GM18861 (cell line): ENCODE data around the gene RIPOR2.
"Not testable (repeated sequence)": the region's sequence is repeated elsewhere in the genome, so short reads cannot be mapped to it uniquely, and the experiment has no call there.

ENCODE experiments used
- ATAC-seq: cut with Tn5 transposase; IDR thresholded peaks from one replicate; pipeline ENCODE4 v1.9.1; 2021; ENCODE audit not compliant: unreplicated experiment

Gene RIPOR2

DNA sequence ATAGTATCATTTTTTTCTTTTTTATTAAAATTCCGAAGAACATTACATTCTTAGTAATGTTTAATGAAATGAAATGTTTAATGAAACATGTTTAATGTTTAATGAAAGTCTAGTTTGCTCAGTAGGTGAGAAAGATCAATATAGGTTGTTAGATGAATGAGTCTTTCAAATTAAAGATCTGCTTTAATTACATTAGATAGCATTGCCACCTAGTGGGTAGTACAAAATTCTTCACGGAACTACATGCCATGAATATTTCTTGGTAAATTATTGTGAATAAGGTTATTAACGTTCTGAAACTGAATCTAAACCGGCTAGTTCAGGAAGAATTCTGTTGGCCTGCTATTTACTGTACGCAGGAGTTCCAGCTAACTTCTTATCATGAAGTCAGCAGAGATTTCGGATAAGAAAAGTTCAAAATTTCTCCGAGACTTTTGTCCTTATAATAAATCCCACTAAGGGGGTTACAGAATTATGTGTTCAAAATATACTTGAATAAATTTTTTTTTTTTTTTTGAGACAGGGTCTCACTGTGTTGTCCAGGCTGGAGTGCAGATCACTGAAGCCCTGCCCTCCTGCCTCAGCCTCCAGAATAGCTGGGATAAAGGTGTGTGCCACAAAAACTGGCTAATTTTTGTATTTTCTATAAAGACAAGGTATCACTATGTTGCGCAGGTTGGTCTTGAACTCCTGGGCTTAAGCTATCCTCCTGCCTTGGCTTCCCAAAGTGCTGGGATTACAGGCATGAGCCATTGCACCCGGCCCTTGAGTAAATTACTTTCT is 168.9 kb downstream of the RIPOR2 start:
- no peak for ATAC-seq

- ATAC-seq = not testable (repeated sequence)
These were observed 169.8 kb downstream of the RIPOR2 start for GRCh38 chr6:24765968-24766367.

DNA sequence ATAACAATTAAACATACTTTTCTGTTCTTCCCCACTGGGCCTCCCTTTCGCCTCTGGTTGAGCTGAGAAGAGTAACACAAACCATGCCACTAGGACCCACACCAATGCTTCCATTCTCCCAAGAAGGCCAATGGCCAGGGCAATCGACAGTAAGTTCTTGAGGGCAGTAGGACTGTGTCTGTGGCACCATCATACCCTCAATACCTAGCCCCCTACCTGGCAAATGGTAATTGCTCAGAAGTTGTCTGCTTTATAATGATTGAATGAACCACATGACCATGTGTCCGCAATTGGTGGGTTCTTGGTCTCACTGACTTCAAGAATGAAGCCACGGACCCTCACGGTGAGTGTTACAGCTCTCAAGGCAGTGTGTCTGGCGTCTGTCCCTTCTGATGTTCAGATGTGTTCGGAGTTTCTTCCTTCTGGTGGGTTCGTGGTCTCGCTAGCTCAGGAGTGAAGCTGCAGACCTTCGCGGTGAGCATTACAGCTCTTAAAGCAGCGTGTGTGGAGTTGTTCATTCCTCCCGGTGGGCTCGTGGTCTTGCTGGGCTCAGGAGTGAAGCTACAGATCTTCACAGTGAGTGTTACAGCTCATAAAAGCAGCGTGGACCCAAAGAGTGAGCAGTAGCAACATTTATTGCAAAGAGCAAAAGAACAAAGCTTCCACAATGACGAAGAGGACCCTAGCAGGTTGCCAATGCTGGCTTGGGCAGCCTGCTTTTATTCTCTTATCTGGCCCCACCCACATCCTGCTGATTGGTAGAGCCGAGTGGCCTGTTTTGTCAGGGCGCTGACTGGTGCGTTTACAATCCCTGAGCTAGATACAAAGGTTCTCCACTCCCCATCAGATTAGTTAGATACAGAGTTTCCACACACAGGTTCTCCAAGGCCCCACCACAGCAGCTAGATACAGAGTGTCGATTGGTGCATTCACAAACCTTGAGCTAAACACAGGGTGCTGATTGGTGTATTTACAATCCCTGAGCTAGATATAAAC is 170.6 kb downstream of the RIPOR2 start:
- not testable (repeated sequence) for ATAC-seq

GRCh38 chr6:24763578-24763977 is 172.2 kb downstream of the RIPOR2 start:
- ATAC-seq = no peak

GRCh38 chr6:24761851-24762250 is 173.9 kb downstream of the RIPOR2 start:
- ATAC-seq = no peak

GRCh38 chr6:24761193-24761835 is 174.4 kb downstream of the RIPOR2 start:
- no peak for ATAC-seq

DNA sequence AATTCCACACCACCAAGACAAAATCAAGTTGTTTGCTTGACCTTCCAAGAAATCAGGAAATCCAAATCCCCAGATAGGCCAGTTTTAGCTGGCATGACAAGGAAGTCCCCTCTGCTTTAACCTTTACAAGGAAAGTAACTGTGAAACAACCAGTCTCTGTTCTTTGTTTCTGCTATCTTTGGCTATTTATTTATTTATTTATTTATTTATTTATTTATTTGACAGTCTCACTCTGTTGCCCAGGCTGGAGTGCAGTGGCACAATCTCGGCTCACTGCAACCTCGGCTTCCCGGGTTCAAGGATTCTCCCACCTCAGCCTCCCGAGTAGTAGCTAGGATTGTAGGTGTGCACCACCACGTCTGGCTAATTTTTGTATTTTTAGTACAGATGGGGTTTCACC is 175.6 kb downstream of the RIPOR2 start:
- ATAC-seq = no peak

DNA sequence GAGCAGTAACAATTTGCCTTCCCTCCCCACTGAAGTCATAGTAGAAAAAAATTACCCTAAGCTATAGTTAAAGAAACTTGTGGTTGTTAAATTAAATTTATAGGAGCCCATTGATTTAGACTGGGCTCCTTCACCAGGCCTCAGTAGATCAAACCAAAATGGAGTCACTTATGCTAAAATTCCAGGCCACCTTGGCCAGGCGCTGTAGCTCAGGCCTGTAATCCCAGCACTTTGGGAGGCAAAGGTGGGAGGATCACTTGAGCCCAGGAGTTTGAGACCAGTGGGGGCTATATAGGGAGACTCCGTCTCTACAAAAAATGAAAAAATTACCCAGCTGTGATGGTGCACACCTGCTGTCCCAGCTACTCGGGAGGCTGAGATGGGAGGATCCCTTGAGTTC is 176.0 kb downstream of the RIPOR2 start:
- ATAC-seq = no peak

GRCh38 chr6:24757611-24758010 is 178.1 kb downstream of the RIPOR2 start:
- ATAC-seq = no peak

DNA sequence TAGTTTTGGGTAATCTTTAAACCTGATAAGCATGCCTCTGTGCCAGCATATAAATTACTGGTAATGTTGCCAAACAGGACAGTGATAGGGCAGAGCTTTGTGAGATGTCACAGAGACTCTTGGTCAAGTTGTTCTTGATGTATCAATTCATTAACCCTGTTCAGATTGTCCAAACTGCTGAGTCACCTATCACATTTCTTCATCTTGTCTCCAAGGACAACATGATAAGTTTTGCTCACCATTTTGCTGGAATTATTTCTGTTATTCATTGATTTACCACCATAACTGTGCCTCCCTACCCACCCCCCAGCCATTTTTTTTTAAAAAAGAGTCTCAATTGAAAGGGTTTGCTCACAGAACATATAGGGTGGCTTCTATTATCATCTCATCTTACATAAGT is 180.5 kb downstream of the RIPOR2 start:
- ATAC-seq = no peak

DNA sequence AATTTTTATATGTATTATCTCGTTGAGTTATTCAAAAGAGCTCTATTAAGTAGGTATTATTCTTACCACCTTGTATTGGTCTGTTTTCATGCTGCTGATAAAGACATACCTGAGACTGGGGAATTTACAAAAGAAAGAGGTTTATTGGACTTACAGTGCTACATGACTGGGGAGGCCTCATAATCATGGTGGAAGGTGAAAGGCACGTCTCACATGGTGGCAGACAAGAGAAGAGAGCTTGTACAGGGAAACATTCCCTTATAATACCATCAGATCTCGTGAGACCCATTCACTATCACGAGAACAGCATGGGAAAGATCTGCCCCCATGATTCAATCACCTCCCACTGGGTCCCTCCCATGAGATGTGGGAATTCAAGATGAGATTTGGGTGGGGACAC is 181.4 kb downstream of the RIPOR2 start:
- ATAC-seq = not testable (repeated sequence)
